GM18511 (cell line): Measurements from ENCODE around the gene CELA3B.
"Not testable (repeated sequence)": the region's sequence is repeated elsewhere in the genome, so short reads cannot be mapped to it uniquely, and the experiment has no call there.

Source experiments
- ATAC-seq: cut with Tn5 transposase; IDR thresholded peaks from one replicate; pipeline ENCODE4 v1.9.1; 2021; ENCODE audit warnings: mild to moderate bottlenecking, moderate library complexity; ENCODE audit not compliant: unreplicated experiment

Gene CELA3B

DNA sequence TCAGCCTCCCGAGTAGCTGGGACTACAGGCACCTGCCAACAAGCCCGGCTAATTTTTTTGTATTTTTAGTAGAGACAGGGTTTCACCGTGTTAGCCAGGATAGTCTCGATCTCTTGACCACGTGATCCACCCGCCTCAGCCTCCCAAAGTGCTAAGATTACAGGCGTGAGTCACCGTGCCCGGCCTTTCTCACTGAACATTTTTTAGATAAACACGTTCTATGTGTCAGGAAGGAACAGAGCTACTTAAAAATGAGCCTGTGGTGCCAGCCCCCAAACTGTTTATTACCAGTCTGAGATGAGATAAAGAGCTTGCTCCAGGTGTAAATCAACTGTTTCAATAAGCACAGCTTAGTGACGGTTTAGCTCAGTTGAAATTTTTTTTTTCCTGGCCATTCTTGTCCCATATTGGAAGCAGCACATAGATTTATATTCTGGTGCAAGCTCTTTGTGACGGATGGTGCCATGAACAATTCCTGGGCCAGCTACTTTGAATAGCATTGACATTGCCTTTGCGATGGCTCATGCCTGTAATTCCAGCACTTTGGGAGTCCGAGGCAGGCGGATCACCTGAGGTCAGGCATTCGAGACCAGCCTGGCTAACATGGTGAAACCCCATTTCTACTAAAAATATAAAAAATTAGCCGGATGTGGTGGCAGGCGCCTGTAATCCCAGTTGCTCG, 33.7 kb upstream of the CELA3B start:
- ATAC-seq = not testable (repeated sequence)

DNA sequence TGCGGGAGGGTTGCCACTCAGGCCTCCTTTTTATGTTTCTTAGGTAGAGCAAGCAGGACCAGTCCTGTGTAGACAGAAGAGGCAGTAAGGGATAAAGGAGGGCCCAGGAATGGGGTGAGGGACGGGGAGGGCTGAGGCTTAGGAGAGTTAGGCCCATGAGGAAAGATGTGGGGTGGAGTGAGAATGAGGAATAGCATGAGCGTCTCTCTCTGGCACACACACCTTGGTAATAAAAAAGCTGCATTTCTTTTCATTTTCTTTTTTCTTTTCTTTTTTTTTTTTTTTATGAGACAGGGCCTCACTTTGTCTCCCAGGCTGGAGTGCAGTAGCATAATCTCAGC, 32.1 kb upstream of the CELA3B start:
- no peak for ATAC-seq

DNA sequence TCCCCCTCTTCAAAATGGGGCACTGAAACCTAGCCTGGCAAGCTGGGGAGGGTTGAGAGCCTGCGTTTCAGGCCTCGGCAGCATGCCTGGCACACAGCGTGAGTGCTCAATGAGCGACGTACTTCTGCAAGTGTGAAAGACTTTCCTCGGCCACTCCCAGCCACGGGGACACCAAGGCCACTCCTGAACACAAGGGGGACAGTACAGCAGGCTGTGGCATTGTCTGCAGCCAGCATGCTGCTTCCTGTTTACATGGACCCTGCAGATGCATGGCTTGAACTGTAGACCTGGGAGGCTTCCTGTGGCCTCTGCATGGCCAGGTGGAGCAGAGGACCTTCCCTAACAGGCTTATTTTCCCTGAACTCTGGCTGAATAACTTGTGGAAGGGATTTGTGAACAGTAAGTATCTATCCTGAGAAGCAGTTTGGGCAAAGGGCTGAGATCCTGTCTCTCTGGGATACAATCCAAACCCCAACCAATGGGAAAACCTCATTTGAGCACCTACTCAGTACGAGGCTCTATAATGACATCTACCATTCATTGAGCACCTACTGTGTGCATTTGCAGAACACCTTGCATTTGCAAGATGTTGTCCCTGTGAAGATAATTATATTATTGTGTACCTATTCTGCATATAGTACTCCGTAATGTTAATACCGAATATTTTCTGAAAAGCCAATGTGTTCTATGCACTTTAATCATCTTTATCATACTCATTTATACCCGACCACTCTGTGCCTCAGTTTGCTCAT, 29.8 kb upstream of the CELA3B start:
- no peak for ATAC-seq

DNA sequence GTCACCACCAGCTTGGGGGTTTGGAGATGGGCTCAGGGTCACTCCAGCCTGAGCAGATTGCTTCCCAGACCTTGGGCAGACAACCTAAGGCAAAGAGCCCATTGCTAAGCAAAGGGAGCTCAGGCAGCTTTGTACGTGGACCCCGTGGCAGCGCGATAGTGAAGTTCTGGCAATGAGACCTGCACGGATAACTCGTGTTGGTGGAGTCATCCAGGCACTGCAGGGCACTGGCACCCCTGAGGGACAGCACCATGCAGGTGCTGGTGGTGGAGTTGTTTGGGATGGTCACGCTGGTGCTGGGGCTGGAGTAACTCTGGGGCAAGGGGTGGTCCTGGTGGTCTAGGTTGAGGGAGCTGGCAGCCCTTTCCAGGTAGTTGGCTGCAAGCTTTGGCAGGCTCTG, 26.1 kb upstream of the CELA3B start:
- ATAC-seq = no peak

DNA sequence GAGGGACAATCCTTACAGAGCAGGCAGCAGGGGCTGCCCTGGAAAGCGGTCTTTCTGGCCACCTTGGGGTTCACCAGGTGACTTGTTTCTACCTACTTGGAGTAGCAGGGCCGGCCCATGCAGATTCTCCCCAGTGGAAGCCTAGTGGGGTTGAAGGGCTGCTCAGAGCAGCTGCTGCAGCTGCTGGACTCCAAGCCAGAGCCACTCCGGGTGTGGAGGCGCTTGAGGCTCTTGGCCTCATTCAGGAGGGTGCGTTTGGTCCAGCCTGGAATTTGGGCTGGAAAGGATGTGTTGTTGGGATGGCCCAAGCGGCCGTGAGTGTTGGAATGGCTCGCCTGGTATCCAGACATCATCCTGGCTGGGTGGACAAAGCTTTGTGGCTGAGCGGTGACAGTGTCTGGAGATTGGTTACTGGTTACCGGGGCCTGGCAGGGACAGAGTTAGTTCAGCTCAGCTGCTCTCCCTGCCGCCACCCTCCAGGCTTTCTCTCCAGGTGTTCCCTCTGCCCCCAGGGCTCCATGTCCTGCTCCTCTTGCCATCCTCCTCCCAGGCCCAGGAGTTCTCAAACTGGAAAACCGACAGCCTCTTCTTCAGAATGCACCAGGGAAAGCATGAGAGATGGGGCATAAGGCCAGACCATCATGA, 25.5 kb upstream of the CELA3B start:
- no peak for ATAC-seq

DNA sequence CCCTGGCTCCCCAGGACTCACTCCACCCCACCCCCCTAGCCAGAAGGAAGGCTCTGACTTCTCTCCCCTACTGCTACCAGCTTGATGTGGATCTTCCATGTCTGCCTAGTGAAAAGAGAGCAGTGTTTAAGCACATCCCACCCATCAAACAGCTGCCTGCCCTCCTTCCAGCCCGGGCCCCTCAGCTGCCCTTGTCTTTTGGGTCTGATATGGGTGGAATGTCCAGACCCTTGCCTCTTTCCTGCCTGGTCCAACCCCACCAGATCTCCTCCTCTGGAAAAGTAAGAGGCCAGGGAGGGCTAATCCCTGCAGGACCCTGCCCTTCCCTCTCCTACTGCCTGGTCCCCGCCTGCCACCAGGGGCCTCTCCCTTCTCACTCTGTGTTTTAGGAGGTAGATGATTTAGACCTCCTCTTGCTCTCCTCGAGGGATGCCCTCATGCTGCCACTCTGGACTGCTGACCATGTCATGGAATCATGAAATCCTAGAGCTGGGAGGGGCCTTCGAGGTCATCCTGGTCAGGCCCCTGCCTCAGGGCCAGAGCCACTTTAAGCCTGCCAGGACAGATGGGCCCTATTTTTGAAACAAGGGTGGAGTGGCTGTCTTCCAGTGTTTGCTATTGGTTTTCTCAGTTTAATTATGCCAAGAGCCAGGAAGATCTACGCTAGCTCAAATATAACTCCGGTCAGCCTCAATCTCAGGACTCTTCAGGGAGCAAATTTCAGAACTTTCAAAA, 23.9 kb upstream of the CELA3B start:
- no peak for ATAC-seq

DNA sequence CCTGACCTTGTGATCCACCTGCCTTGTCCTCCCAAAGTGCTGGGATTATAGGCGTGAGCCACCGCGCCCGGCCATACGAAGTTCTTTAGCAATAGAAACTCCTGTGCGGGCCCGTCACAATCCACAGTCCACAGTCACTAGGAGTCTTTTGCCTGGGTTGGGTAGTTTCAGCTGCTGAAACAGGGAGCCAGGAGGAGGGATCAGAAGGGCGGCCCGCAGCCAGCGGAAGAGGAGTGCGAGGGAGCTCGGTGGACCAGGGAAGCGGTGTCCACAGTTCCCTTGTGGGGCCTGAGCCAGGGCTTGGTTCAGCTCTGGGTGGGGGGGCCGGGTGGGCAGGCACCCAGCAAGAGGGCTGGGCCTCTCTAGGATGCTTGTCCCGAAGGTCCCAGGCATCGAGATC, 21.8 kb upstream of the CELA3B start:
- ATAC-seq = no peak

DNA sequence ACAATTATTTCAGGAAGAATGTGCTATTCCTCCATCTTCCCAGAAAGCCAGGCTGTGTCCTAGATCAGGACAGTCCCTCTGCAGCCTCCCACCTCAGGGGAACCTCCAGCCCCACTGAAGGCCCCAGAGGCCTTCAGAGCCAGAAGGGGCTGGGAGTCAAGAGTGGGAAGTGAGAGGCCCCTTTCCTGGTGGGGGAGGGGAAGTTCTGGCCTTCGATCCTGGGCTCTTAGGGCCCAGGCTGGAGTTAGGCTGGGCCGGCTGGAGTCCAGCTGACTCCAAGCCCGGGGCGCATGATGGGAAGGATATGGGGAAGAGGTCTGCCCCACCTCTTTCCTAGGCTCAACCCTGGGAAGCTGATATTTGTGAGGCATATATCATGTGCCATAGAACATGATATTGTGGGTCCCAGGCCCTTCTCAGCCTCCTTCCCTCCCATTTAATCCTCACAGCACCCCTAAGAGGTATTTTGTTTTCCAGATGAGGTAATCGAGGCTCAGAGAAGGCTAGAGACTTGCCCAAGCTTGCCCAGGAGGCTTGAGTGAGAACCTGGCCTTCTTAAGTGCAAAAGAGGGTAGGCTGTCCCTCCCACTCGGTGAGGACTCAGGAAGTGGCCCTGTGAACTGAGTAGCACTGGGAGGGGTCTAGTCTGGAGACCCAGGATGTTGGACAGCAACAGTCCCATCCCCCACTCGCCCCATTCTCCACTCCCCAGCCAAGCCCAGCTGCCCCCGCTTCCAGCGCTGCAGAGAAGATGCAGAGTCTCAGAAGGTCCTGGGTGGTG, 21.1 kb upstream of the CELA3B start:
- ATAC-seq = no peak

DNA sequence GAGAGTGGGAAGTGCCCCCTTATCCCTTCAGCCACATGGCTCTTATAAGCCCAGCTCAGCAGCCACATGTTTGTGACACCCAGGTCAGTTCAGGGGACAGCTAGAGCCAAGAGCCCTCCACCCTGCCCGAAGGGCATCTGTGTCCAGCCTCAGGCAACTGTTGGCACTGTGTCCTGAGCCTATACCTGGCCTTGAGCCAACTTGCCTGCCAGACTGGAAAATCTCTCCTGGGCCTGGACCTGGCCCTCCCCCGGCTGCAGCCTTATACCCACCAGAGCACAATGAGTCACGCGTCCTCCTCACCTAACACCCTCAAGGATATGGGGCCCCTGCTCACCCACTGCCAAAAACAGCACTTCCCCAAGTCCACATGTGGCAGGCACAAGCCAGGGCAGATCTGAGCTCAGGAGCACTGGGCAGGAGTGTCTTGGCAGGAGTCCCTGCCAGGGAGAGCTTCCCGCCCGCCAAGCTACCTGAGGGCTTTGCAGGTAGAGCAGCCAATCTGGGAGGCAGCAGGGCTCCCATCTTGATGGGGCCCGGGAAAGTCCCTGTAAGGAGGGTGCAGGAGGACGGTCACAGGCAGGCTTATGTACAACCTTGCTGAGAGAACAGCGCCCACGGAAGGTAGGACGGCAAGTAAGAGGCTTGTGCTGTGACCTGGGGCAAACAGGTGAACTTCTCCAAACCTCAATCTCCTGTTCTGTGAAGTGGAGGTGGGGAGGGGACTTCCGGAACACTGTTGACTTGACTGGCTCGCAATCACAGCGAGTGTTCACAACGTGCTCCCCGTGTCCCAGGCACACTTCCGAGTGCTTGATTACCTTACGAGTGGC, 19.9 kb upstream of the CELA3B start:
- ATAC-seq = no peak

DNA sequence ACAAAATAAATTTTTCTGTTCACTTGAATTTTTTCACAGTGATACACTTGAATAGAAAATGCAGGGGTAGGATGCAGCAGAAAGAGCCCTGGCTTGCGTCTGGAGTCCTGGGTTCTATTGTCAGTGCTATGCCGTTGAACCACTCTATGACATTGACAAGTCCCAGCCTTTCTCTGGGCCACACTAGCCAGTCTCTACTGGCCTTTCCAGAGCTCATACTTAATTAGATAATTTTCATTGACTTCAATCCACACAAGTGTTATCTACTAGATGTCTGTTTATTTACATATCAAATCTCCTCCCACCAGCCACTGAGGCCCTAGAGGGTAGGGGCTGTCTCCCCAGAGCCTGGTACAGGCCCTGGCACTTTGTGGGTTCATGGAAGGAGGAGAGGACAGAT, 15.5 kb upstream of the CELA3B start:
- no peak for ATAC-seq

DNA sequence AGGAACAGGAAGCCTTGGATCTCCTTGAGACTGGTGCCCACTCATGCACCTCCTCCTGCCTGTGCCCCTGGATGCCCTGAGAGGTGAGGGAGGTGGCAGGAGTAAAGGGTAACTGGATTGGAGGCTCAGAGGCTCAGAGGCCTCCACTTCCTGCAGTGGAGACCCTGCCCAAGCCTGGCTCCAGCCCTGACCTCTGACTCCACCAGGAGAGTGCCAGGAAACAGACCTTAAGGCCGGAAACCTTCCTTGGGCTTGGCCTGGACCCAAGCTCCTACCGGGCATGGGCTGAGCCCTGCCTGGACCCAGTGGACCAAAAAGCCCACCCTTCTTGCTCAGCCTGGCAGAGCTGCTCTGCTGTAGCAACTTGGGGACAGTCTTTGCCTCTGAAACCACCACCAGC, 15.0 kb upstream of the CELA3B start:
- no peak for ATAC-seq

DNA sequence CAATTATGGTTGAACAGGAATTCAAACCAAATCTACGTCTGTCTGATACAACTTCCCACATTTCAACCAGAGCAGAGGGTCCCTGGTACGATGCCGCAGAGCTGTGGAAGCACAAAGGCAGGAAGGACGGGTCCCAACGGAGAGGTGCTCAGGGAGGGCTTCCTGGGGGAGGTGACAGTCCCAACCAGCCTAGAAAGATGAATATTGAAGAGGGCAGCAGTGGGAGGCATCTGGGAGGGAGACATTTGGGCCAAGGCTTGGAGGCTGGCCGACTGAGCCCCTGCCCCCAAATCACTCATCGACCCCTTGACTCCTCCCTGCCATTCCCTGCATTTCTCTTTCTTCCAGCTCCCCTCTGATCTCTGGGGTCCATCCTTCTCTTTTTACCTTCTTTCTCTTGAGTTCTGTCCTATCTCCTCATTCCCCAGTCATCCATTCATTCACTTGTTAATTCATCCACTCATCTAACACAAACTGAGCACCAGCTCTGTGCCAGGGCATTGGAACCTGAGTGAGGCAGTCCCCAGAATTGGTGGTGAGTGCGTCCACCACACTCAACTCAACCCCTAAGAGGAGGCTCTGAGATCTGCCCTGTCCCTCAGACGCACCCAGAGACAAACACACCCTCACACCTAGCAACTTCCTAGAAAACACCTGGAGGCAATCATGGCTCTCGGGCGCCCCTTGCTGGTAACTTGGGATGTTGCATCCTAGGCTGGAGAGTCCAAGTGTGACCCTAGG, 13.2 kb upstream of the CELA3B start:
- ATAC-seq = no peak

DNA sequence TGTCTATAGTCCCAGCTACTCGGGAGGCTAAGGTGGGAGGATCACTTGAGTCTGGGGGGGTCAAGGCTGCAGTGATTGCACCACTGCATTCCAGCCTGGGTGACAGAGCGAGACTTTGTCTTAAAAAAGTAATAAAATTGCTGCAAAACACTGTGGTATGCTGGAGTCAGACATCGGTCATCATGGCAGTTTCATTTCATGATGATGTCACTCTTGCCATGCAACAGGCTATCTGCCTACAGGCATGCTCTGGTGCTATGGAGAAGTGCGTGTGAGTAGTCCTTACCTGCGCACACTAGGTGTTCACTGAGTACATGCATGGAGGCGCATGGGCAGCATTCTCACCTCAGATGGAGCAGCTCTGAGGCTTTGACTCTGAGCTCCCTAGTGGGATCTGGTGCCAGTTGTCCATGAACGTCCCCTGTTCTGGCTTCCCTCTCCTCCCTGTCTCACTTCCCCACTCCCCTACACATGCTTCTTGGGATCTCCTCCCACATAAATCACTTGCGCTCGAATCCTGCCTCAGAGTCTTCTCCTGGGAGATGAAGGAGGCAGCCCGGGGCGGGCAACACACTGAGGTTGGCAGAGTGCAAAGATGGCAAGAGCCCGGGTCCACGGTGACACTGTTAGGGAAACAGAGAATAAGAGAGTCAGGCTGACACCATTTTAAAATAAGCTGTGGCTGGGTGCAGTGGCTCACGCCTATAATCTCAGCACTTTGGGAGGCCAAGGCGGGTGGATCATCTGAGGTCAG, 10.4 kb upstream of the CELA3B start:
- no peak for ATAC-seq

DNA sequence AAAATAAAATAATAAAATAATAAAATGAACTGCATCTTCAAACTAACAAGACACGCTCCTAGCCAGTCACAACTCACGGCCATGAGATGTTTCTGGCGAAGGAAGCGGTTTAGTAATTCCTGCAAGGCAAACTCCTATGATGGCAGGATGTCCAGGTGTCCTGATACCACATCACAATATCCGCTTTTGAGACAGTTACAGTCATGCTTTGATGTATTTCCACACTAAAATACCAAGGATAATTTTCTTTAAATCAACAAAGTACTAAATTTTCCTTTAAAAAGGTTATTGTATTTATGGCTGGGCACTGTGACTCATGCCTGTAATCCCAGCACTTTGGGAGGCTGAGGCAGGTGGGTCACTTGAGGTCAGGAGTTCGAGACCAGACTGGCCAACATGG, 9.6 kb upstream of the CELA3B start:
- not testable (repeated sequence) for ATAC-seq

DNA sequence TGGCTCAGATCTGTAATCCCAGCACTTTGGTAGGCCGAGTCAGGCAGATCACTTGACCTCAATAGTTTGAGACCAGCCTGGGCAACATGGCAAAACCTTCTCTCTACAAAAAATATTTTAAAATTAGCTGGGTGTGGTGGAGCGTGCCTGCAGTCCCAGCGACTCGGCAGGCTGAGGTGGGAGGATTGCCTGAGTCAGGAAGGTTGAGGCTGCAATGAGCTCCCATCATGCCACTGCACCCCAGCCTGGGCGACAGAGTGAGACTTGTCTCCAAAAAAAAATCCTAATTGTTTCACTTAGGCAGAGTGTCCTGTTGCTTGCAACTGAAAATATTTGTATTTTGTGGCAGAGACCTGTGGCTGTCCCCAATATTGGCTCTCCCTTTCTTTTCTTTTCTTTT, 7.8 kb upstream of the CELA3B start:
- not testable (repeated sequence) for ATAC-seq

DNA sequence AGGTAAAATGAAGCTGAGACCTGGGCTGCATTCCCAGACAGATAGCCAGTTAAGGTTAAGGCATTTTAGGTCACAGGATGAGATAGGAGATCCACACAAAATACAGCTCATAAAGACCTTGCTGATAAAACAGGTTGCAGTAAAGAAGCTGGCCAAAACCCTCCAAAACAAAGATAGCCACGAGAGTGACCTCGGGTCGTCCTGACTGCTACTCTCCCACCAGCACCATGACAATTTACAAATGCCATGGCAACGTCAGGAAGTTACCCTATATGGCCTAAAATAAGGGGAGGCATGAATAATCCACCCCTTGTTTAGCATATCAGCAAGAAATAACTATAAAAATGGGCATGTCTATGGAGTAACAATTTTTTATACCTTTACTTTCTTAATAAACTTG, 6.3 kb upstream of the CELA3B start:
- not testable (repeated sequence) for ATAC-seq

DNA sequence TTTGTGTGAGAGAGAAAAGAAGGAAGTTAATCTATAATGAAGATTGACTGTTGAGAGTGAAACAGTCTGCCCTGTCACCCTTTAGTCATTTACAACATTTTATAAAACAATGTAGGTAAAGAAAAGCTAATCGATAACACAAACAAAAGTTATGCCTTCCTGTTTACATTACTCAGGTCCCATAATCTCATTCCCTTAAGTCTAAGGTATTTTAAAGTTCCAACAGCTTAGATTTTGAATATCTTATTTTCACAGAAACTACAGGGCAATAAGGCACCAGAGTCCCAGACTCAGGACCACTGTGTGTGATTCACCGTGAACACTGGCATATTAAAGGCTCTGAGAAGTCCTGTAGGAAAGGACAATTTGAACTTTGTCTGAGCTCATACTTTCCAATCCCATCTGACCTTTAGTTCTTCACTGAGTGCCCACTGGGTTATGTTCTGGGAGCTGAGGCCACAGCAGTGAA, 3.8 kb upstream of the CELA3B start:
- ATAC-seq = not testable (repeated sequence)

DNA sequence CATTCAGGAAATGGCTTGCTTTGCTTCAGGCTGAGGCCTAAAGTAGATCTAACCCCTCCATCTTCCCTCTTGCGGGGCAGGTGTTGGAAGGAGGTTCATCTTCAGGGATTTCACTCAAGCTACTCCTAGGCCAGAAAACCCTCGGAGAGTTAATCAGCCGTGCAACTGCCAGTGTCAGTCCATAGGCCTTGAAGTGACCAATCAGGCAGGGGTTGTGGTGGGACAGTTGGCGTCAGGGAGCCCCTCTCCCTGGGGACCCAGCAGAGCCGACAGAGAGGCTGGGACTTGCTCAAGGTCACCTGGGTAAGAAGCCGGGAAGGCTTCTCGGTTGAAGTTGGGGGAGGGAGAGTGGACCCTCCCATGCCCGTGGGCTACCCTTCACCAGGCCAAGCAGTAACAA, 2.9 kb upstream of the CELA3B start:
- not testable (repeated sequence) for ATAC-seq
